ENCODE data around the gene TTBK1.
A peak's percentile ranks its signal among the peaks of the same experiment; 100 is the strongest.

TTBK1 gene

GRCh38 chr6:43226192-43226851 lies 17.0 kb upstream of the TTBK1 start:
- H3K36me3 ChIP-seq (ENCODE audit: control insufficient read depth, insufficient read depth, low read length): peaks cover 7% of the 10 kb centered on the region

GRCh38 chr6:43228951-43229802 lies 14.1 kb upstream of the TTBK1 start, which contains the start of gene DNPH1:
Gene DNPH1 (minus strand): TSS chr6:43229481. CDS start chr6:43229456, 25 bp downstream.
- Histone ChIP-seq H3K36me3 (ENCODE audit: control insufficient read depth, insufficient read depth, low read length) (peaks cover 3% of the 10 kb centered on the region), H3K27me3 (ENCODE audit: control insufficient read depth, insufficient read depth, low read length) (peaks cover 21% of the 10 kb centered on the region), H3K4me3 (ENCODE audit: low read depth, low read length) (peak within 1 kb of the TSS; percentile 56), H3K9ac (ENCODE audit: low read depth, low read length) (peak within 1 kb of the TSS; percentile 70), H3K9me3 (ENCODE audit: control insufficient read depth, insufficient read depth, low read length) (no peaks in the 10 kb centered on the region), H3K4me1 (ENCODE audit: control insufficient read depth, insufficient read depth, low read length) (peaks cover 4% of the 10 kb centered on the region)

More at GRCh38 chr6:43226192-43226851, 17.0 kb upstream of the TTBK1 start:
- Histone ChIP-seq H3K27me3 (ENCODE audit: control insufficient read depth, insufficient read depth, low read length) (peaks cover 15% of the 10 kb centered on the region), H3K4me1 (ENCODE audit: control insufficient read depth, insufficient read depth, low read length) (peaks cover 6% of the 10 kb centered on the region), H3K9ac (ENCODE audit: low read depth, low read length) (no peak overlapping the region), H3K9me3 (ENCODE audit: control insufficient read depth, insufficient read depth, low read length) (no peaks in the 10 kb centered on the region), H3K4me3 (ENCODE audit: low read depth, low read length) (no peak overlapping the region)

- Histone ChIP-seq H3K36me3 (ENCODE audit: control insufficient read depth, insufficient read depth, low read length) (peaks cover 3% of the 10 kb centered on the region), H3K27me3 (ENCODE audit: control insufficient read depth, insufficient read depth, low read length) (peaks cover 21% of the 10 kb centered on the region), H3K4me3 (ENCODE audit: low read depth, low read length) (peak overlapping the region; percentile 56), H3K9ac (ENCODE audit: low read depth, low read length) (no peak overlapping the region), H3K9me3 (ENCODE audit: control insufficient read depth, insufficient read depth, low read length) (no peaks in the 10 kb centered on the region), H3K4me1 (ENCODE audit: control insufficient read depth, insufficient read depth, low read length) (peaks cover 4% of the 10 kb centered on the region)
Observed at GRCh38 chr6:43229803-43230620, 13.3 kb upstream of the TTBK1 start.

- Histone ChIP-seq H3K36me3 (ENCODE audit: control insufficient read depth, insufficient read depth, low read length) (no peaks in the 10 kb centered on the region), H3K4me3 (ENCODE audit: low read depth, low read length) (no peak overlapping the region), H3K4me1 (ENCODE audit: control insufficient read depth, insufficient read depth, low read length) (peaks cover 4% of the 10 kb centered on the region), H3K9me3 (ENCODE audit: control insufficient read depth, insufficient read depth, low read length) (no peaks in the 10 kb centered on the region), H3K27me3 (ENCODE audit: control insufficient read depth, insufficient read depth, low read length) (peaks cover 21% of the 10 kb centered on the region), H3K9ac (ENCODE audit: low read depth, low read length) (no peak overlapping the region)
Observed at GRCh38 chr6:43231053-43231452, 12.2 kb upstream of the TTBK1 start.

- Histone ChIP-seq H3K9ac (ENCODE audit: low read depth, low read length) (no peak overlapping the region), H3K9me3 (ENCODE audit: control insufficient read depth, insufficient read depth, low read length) (no peaks in the 10 kb centered on the region), H3K4me3 (ENCODE audit: low read depth, low read length) (no peak overlapping the region), H3K27me3 (ENCODE audit: control insufficient read depth, insufficient read depth, low read length) (peaks cover 21% of the 10 kb centered on the region), H3K36me3 (ENCODE audit: control insufficient read depth, insufficient read depth, low read length) (no peaks in the 10 kb centered on the region), H3K4me1 (ENCODE audit: control insufficient read depth, insufficient read depth, low read length) (peaks cover 4% of the 10 kb centered on the region)
Observed at GRCh38 chr6:43231735-43232450, 11.4 kb upstream of the TTBK1 start.

- no peaks in the 10 kb centered on the region for H3K4me1 ChIP-seq (ENCODE audit: control insufficient read depth, insufficient read depth, low read length)
- no peaks in the 10 kb centered on the region for H3K36me3 ChIP-seq (ENCODE audit: control insufficient read depth, insufficient read depth, low read length)
- H3K4me3 ChIP-seq (ENCODE audit: low read depth, low read length): no peak overlapping the region
- no peak overlapping the region for H3K9ac ChIP-seq (ENCODE audit: low read depth, low read length)
- H3K27me3 ChIP-seq (ENCODE audit: control insufficient read depth, insufficient read depth, low read length): peaks cover 26% of the 10 kb centered on the region
- H3K9me3 ChIP-seq (ENCODE audit: control insufficient read depth, insufficient read depth, low read length): no peaks in the 10 kb centered on the region
Observed at GRCh38 chr6:43235841-43236240, 7.4 kb upstream of the TTBK1 start.

GRCh38 chr6:43239054-43239453 lies 4.2 kb upstream of the TTBK1 start:
- H3K4me3 ChIP-seq (ENCODE audit: low read depth, low read length): no peak overlapping the region
- H3K36me3 ChIP-seq (ENCODE audit: control insufficient read depth, insufficient read depth, low read length): no peaks in the 10 kb centered on the region
- H3K9ac ChIP-seq (ENCODE audit: low read depth, low read length): no peak overlapping the region
- peaks cover 44% of the 10 kb centered on the region for H3K27me3 ChIP-seq (ENCODE audit: control insufficient read depth, insufficient read depth, low read length)
- no peaks in the 10 kb centered on the region for H3K9me3 ChIP-seq (ENCODE audit: control insufficient read depth, insufficient read depth, low read length)
- no peaks in the 10 kb centered on the region for H3K4me1 ChIP-seq (ENCODE audit: control insufficient read depth, insufficient read depth, low read length)

GRCh38 chr6:43240950-43241349 lies 2.3 kb upstream of the TTBK1 start:
- no peaks in the 10 kb centered on the region for H3K9me3 ChIP-seq (ENCODE audit: control insufficient read depth, insufficient read depth, low read length)
- H3K4me3 ChIP-seq (ENCODE audit: low read depth, low read length): no peak overlapping the region
- H3K36me3 ChIP-seq (ENCODE audit: control insufficient read depth, insufficient read depth, low read length): no peaks in the 10 kb centered on the region
- H3K9ac ChIP-seq (ENCODE audit: low read depth, low read length): no peak overlapping the region
- peaks cover 63% of the 10 kb centered on the region for H3K27me3 ChIP-seq (ENCODE audit: control insufficient read depth, insufficient read depth, low read length)
- H3K4me1 ChIP-seq (ENCODE audit: control insufficient read depth, insufficient read depth, low read length): no peaks in the 10 kb centered on the region

- peaks cover 66% of the 10 kb centered on the region for H3K27me3 ChIP-seq (ENCODE audit: control insufficient read depth, insufficient read depth, low read length)
Observed at GRCh38 chr6:43241446-43241845, 1.8 kb upstream of the TTBK1 start.

GRCh38 chr6:43243664-43244321 lies 512 bp downstream of the TTBK1 start:
- H3K36me3 ChIP-seq (ENCODE audit: control insufficient read depth, insufficient read depth, low read length): no peaks in the 10 kb centered on the region
- H3K9me3 ChIP-seq (ENCODE audit: control insufficient read depth, insufficient read depth, low read length): no peaks in the 10 kb centered on the region
- H3K9ac ChIP-seq (ENCODE audit: low read depth, low read length): no peak overlapping the region
- peaks cover 5% of the 10 kb centered on the region for H3K4me1 ChIP-seq (ENCODE audit: control insufficient read depth, insufficient read depth, low read length)
- H3K4me3 ChIP-seq (ENCODE audit: low read depth, low read length): peak overlapping the region; percentile 52
- peaks cover 67% of the 10 kb centered on the region for H3K27me3 ChIP-seq (ENCODE audit: control insufficient read depth, insufficient read depth, low read length)

More at GRCh38 chr6:43241446-43241845, 1.8 kb upstream of the TTBK1 start:
- no peak overlapping the region for H3K9ac ChIP-seq (ENCODE audit: low read depth, low read length)
- H3K9me3 ChIP-seq (ENCODE audit: control insufficient read depth, insufficient read depth, low read length): no peaks in the 10 kb centered on the region
- H3K4me3 ChIP-seq (ENCODE audit: low read depth, low read length): no peak overlapping the region
- no peaks in the 10 kb centered on the region for H3K36me3 ChIP-seq (ENCODE audit: control insufficient read depth, insufficient read depth, low read length)
- H3K4me1 ChIP-seq (ENCODE audit: control insufficient read depth, insufficient read depth, low read length): peaks cover 4% of the 10 kb centered on the region

Data from iPS-15b (cell line).